Measurements from ENCODE around the gene RPS6KA5. TPM values are rescaled to one million over a fixed set of nuclear protein-coding genes. Genes with fewer than 3 reads are reported as not detected.

Gene RPS6KA5
- total RNA-seq, 1 experiment from 2014 or later, result 2.6 TPM

DNA sequence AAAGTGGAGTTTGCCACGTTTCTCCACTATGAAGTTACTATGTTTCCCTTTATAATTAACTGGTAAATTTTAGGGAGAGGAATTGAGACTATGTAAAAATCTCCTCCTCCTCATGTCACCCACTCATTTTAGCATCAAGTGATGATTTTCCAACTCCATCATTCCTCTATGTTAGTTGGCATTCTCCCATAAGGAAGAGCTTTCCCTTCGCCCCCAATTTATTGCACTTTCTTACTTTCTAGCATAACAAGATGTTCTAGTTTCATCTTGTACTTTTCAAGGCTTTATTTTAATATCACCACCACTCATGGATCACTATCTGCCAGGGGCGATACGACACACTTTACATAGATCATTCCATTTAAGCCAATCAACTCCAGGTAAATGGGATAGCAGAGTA, 97.1 kb downstream of the RPS6KA5 start:
- ChIA-PET POLR2A (no interaction called here), CTCF (no interaction called here)
- DNase-seq (ENCODE audit: low read depth, low spot score) (no peak), ATAC-seq (no peak)
- Histone ChIP-seq H3K27ac (ENCODE audit: low read length) (no peak overlapping the region), H3K36me3 (ENCODE audit: control insufficient read depth, insufficient read depth, low read length) (no peaks in the 10 kb centered on the region), H3K9me3 (ENCODE audit: control insufficient read depth, insufficient read depth, low read depth, low read length) (no peaks in the 10 kb centered on the region), H3K4me1 (ENCODE audit: control insufficient read depth, insufficient read depth, low read length) (no peaks in the 10 kb centered on the region), H3K4me3 (ENCODE audit: low read depth in 2 of 2, low read length in 2 of 2) (no peak overlapping the region), H3K27me3 (ENCODE audit: control insufficient read depth, insufficient read depth, low read length) (no peaks in the 10 kb centered on the region)
- intact Hi-C loops (cut with micrococcal nuclease; ENCODE audit: unreplicated experiment), result no loop called here
- in situ Hi-C loops (cut with HindIII; ENCODE audit: low pct_unique_long_range_greater_than_20kb, low sequenced_read_pairs), result no loop called here
- BruUV-seq (replicated peaks), result no TSS peak
- no peak for TF ChIP-seq SIN3A (IDR thresholded peaks at IDR 0.05; ENCODE audit: borderline replicate concordance, insufficient read depth, low read depth, low read length)

DNA sequence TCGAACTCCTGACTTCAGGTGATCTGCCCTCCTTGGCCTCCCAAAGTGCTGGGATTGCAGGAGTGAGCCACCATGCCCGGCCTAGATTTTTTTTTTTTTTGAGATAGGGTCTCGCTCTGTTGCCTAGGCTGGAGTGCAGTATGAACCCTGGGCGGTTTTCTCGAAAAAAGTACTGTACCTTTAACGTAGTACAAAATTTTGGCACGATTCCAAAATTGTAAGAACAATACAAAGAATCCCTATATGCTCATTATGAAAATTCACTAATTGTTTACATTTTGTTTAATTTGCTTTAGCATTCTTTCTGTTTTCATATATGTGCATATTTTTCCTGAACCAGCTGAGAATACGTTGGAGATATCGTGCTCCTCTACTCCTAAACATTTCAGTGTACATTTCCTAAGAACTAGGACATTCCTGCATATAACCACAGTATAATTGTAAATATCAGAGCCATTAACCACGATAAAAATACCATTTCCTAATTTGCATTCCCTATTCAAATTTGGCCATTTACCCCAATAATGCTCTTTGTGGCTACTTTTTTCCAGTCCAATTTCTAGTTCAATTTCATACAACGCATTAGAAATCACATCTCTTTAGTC, 97.8 kb downstream of the RPS6KA5 start:
- DNase-seq (ENCODE audit: low read depth, low spot score), result no peak
- ATAC-seq, result no peak
- in situ Hi-C loops (cut with HindIII; ENCODE audit: low pct_unique_long_range_greater_than_20kb, low sequenced_read_pairs), result no loop called here
- ChIA-PET POLR2A (no interaction called here), CTCF (no interaction called here)
- Histone ChIP-seq H3K27ac (ENCODE audit: low read length) (no peak overlapping the region), H3K27me3 (ENCODE audit: control insufficient read depth, insufficient read depth, low read length) (no peaks in the 10 kb centered on the region), H3K4me3 (ENCODE audit: low read depth in 2 of 2, low read length in 2 of 2) (no peak overlapping the region), H3K9me3 (ENCODE audit: control insufficient read depth, insufficient read depth, low read depth, low read length) (no peaks in the 10 kb centered on the region), H3K4me1 (ENCODE audit: control insufficient read depth, insufficient read depth, low read length) (no peaks in the 10 kb centered on the region), H3K36me3 (ENCODE audit: control insufficient read depth, insufficient read depth, low read length) (no peaks in the 10 kb centered on the region)
- BruUV-seq (replicated peaks), result no TSS peak
- intact Hi-C loops (cut with micrococcal nuclease; ENCODE audit: unreplicated experiment), result no loop called here
- no peak for TF ChIP-seq TCF7L2 (IDR thresholded peaks at IDR 0.05; ENCODE audit: low read depth, low read length)

DNA sequence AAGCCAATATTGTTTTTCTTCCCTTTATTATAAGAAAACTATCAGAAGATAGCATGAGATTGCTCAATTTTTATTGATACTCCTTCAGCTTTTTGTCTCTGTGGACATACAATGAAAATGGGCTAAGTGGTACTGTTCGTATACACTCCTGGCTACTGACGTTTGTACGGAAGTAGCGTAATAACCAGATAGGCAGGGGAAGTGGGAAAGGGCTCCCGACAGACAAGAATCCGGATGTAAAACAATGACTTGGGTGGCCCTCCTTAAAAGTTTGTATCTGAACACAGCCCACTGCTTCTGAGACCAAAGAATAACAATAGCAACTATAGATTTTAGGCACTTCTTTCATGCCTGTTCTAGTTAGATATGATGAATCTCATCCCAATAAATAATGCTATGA, 99.6 kb downstream of the RPS6KA5 start:
- in situ Hi-C loops (cut with HindIII; ENCODE audit: low pct_unique_long_range_greater_than_20kb, low sequenced_read_pairs) (no loop called here), intact Hi-C loops (cut with micrococcal nuclease; ENCODE audit: unreplicated experiment) (no loop called here)
- no peak for DNase-seq (ENCODE audit: low read depth, low spot score)
- ChIA-PET POLR2A (no interaction called here), CTCF (no interaction called here)
- ATAC-seq, result no peak
- Histone ChIP-seq H3K27me3 (ENCODE audit: control insufficient read depth, insufficient read depth, low read length) (no peaks in the 10 kb centered on the region), H3K9me3 (ENCODE audit: control insufficient read depth, insufficient read depth, low read depth, low read length) (peaks cover 6% of the 10 kb centered on the region; the same call in 1 of the 2 replicates), H3K27ac (ENCODE audit: low read length) (no peak overlapping the region), H3K36me3 (ENCODE audit: control insufficient read depth, insufficient read depth, low read length) (no peaks in the 10 kb centered on the region), H3K4me3 (ENCODE audit: low read depth in 2 of 2, low read length in 2 of 2) (no peak overlapping the region), H3K4me1 (ENCODE audit: control insufficient read depth, insufficient read depth, low read length) (no peaks in the 10 kb centered on the region)
- BruUV-seq (replicated peaks), result no TSS peak
- no peak for TF ChIP-seq POLR2AphosphoS5 (IDR thresholded peaks at IDR 0.05; ENCODE audit: low read depth, low read length)

DNA sequence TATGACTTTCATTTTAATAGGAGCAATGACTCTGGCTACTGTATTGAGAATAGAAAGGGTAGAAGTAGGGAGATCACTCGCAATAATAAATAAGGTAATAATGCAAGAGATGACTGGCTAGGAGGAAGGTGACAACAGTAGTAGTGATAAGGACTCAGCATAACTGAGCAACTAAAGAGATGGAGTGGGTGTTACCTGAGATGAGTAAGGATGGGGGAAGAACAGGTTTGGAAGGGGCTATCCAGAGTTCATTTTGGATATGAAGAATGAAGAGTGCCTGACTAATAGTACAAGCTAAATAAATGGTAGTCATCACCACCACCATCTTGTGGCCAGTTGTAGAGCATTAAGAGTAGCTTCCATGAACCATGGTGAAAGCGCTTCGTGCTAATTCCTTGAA, 101.1 kb downstream of the RPS6KA5 start:
- ATAC-seq (no peak), DNase-seq (ENCODE audit: low read depth, low spot score) (no peak)
- intact Hi-C loops (cut with micrococcal nuclease; ENCODE audit: unreplicated experiment) (no loop called here), in situ Hi-C loops (cut with HindIII; ENCODE audit: low pct_unique_long_range_greater_than_20kb, low sequenced_read_pairs) (no loop called here)
- H3K4me1 ChIP-seq (ENCODE audit: control insufficient read depth, insufficient read depth, low read length), result no peaks in the 10 kb centered on the region
- no peak for TF ChIP-seq SIN3A (IDR thresholded peaks at IDR 0.05; ENCODE audit: borderline replicate concordance, insufficient read depth, low read depth, low read length)
- TF ChIP-seq, protein P1, sequence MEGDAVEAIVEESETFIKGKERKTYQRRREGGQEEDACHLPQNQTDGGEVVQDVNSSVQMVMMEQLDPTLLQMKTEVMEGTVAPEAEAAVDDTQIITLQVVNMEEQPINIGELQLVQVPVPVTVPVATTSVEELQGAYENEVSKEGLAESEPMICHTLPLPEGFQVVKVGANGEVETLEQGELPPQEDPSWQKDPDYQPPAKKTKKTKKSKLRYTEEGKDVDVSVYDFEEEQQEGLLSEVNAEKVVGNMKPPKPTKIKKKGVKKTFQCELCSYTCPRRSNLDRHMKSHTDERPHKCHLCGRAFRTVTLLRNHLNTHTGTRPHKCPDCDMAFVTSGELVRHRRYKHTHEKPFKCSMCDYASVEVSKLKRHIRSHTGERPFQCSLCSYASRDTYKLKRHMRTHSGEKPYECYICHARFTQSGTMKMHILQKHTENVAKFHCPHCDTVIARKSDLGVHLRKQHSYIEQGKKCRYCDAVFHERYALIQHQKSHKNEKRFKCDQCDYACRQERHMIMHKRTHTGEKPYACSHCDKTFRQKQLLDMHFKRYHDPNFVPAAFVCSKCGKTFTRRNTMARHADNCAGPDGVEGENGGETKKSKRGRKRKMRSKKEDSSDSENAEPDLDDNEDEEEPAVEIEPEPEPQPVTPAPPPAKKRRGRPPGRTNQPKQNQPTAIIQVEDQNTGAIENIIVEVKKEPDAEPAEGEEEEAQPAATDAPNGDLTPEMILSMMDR (IDR thresholded peaks at IDR 0.05), result no peak
- TF ChIP-seq POLR2AphosphoS5 (IDR thresholded peaks at IDR 0.05; ENCODE audit: low read depth, low read length), result no peak
- TF ChIP-seq, protein P2, sequence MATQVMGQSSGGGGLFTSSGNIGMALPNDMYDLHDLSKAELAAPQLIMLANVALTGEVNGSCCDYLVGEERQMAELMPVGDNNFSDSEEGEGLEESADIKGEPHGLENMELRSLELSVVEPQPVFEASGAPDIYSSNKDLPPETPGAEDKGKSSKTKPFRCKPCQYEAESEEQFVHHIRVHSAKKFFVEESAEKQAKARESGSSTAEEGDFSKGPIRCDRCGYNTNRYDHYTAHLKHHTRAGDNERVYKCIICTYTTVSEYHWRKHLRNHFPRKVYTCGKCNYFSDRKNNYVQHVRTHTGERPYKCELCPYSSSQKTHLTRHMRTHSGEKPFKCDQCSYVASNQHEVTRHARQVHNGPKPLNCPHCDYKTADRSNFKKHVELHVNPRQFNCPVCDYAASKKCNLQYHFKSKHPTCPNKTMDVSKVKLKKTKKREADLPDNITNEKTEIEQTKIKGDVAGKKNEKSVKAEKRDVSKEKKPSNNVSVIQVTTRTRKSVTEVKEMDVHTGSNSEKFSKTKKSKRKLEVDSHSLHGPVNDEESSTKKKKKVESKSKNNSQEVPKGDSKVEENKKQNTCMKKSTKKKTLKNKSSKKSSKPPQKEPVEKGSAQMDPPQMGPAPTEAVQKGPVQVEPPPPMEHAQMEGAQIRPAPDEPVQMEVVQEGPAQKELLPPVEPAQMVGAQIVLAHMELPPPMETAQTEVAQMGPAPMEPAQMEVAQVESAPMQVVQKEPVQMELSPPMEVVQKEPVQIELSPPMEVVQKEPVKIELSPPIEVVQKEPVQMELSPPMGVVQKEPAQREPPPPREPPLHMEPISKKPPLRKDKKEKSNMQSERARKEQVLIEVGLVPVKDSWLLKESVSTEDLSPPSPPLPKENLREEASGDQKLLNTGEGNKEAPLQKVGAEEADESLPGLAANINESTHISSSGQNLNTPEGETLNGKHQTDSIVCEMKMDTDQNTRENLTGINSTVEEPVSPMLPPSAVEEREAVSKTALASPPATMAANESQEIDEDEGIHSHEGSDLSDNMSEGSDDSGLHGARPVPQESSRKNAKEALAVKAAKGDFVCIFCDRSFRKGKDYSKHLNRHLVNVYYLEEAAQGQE (IDR thresholded peaks at IDR 0.05; ENCODE audit: insufficient read depth in 1 of 2, low read depth in 2 of 2, low read length in 1 of 2), result no peak
- TF ChIP-seq TCF7L2 (IDR thresholded peaks at IDR 0.05; ENCODE audit: low read depth, low read length), result no peak
- no TSS peak for BruUV-seq (replicated peaks)
- no peak overlapping the region for H3K4me3 ChIP-seq (ENCODE audit: low read depth in 2 of 2, low read length in 2 of 2)
- ChIA-PET POLR2A (no interaction called here), CTCF (no interaction called here)
- no peak overlapping the region for H3K27ac ChIP-seq (ENCODE audit: low read length)
- H3K36me3 ChIP-seq (ENCODE audit: control insufficient read depth, insufficient read depth, low read length), result no peaks in the 10 kb centered on the region
- peaks cover 6% of the 10 kb centered on the region; the same call in 1 of the 2 replicates for H3K9me3 ChIP-seq (ENCODE audit: control insufficient read depth, insufficient read depth, low read depth, low read length)
- H3K27me3 ChIP-seq (ENCODE audit: control insufficient read depth, insufficient read depth, low read length), result no peaks in the 10 kb centered on the region
